GM19463 (cell line): ENCODE measurements around the gene MAGI2.
A peak's percentile ranks its signal among the peaks of the same experiment; 100 is the strongest.

Experiments
- ATAC-seq: cut with Tn5 transposase; IDR thresholded peaks from one replicate; pipeline ENCODE4 v1.9.1; 2021; ENCODE audit warnings: mild to moderate bottlenecking, moderate library complexity; ENCODE audit not compliant: unreplicated experiment

The MAGI2 gene

DNA sequence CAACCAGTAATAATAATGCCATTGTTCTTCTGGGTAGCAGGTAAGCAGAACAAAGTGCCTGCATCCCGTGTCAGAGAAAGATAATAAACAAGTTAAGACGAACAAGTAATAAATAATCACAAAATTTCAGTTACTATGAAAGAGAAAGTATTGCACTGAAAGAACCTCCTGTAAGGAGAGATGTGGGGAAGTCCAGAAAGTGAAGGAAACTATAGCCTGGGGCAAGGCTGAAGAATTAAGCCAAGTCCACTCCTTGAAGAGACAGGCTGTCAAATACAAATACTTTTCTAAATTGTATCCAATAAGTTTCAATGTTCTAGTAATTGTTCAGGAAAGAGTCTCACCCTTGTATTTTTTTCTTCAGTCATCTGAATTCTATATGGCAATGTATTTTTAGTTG is 611.4 kb downstream of the MAGI2 start:
- no peak for ATAC-seq

DNA sequence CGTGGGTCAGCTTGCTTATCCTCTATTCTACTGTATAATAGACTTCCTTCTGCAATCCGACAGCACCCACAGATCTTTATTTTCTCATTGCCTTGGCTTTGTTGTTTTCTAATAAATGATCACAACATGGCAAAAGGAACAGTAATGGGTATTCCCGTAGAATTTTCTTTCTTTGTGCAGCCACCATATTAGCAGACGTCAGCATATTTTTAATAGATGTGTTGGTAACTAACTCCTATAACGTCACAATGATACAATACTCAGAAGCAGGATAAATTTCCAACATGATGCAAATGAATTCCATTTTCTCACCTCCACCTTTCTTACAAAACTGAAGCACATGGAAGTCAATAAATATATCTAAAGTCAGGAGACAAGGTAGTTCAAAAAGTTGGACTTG is 617.6 kb downstream of the MAGI2 start:
- ATAC-seq: no peak

- no peak for ATAC-seq
These were observed 625.1 kb downstream of the MAGI2 start for GRCh38 chr7:78828317-78828716.

DNA sequence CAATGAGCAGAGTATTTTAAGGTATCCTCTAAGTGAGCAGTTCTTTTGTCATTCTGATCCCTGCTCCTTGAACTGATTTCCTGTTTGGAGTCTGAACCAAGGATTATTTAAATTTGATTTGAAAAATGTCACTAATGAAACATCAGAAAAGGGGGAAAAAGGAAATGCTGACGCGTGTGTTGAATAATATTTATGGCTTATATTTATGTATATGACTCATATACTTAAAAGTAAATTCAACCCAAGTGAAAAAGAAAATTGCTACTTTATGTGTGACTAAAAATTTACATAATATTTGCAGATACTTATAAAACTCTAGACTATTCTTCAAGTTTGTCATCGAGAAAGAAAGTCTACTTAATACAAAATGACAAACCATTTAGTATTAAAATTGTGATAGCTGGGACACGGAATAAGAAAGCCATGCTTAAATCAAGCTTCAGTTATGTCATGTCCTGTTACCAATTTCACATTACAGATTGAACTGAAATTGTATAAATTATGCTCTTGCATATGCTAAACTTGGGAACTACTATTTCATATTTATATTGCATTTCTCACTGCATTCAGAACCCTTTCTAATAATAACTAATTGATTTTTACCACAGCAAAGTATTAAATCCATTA is 649.9 kb downstream of the MAGI2 start:
- ATAC-seq: no peak

GRCh38 chr7:78794101-78794500 is 659.4 kb downstream of the MAGI2 start:
- ATAC-seq: no peak

- ATAC-seq: no peak
These were observed 660.8 kb downstream of the MAGI2 start for GRCh38 chr7:78792624-78793023.

DNA sequence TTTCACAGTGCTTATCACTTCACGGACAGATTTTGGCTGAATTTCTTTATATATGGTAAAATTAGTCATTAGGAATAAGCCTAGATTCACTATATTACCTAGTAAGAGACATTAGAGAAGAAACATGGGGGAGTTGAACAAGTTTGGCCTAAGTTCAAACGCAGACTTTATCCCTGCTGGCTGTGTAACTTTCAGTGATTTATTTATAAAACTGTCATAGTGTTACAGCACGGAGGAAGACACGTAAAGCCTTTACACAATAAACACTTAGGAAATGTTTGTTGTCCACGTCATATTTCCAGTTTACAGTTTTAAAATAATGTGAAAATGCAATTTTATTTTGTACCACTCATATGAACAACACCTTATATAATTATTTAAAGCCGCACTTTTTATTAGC is 661.5 kb downstream of the MAGI2 start:
- no peak for ATAC-seq

DNA sequence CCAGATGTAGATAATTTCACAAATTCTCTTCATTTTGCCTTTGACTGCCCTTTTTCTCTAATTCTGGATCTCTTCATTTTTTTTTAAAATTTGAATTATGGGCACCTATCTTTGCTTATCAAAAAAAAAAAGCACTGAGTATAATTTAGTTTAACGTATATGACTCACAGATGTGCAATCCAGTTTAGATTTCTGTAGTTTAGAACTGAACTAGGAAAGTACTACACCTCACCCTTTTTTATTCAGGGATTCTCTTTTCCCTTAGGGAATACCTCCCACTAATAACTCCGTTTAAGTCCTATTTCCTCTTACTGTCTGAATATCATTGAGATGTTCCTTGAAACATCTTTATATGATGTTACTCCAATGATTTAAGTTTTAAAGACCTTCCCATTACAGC is 665.0 kb downstream of the MAGI2 start:
- ATAC-seq: no peak

- ATAC-seq: no peak
These were observed 665.6 kb downstream of the MAGI2 start for GRCh38 chr7:78787854-78788253.

DNA sequence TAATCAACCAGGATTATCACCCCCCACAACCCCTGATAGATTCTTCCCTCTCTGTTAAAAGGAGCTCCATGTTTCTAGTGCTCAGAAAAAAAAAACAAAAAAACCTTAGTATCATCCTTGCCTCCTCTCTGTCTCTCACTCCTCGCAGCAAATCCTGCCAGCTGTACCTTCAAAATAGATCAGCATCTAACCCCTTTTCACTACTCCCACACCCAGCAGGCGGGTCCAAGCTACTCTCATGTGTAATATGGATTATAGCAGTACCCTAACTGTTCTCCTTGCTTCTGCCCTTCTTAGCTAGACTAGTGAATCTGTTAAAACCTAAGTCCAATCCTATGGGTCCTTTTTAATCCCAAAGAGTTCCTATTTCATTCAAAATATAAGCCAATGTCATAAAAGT is 667.4 kb downstream of the MAGI2 start:
- no peak for ATAC-seq

DNA sequence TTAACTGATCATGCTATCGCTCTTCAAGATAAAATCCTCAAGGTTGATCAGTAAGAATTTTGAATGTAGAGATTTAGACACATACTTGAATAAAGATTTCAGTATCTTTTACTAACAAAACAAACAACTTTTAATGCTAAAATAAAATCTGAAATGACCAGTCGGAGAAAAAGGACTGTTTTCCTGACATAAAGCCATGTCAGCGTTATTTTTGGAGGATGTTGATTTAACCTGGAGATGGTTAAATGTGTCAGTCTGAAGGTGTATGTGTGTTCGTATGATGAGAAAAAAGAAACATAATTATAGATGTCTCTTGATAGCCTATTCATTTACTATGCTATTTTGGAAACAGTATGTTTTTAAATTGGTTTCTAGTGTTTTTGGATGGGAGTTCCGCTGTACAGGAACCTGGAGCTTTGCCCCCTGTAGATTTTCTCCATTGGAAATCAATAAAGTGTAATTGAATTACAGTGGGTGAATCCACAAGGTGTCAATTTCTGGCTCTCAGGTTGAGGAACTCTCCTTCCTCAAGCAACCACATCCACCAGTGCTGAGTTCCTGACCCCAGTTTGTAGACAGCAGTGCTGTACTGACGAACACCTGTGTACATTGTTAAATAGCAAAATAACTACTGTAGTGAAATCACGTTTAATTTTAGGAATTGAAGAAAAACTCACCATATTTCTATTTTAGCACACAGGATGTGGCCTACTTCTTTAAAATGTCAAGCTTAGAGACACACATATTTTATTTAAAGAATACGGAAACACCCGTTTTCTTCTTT is 670.1 kb downstream of the MAGI2 start:
- ATAC-seq: no peak

DNA sequence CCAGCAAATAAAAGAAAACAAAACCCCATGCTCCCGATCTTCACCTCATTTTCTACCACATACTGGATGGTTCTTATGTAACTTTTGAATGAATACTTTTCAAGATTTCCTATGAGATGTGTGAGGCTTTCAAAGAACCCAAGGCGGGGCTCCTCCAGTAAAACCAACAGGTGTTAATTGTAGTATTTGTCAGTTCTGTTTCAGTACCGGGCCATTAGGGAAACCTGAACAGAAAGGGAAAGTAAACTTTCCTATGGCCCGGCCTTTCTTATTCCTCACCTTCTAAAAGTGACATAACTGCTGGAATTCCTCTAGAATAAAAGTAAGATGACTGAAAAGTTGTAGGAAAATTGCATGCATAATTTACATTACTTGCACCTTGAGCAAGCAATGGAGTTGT is 672.9 kb downstream of the MAGI2 start:
- ATAC-seq: no peak

GRCh38 chr7:78779788-78780187 is 673.7 kb downstream of the MAGI2 start:
- ATAC-seq: no peak

DNA sequence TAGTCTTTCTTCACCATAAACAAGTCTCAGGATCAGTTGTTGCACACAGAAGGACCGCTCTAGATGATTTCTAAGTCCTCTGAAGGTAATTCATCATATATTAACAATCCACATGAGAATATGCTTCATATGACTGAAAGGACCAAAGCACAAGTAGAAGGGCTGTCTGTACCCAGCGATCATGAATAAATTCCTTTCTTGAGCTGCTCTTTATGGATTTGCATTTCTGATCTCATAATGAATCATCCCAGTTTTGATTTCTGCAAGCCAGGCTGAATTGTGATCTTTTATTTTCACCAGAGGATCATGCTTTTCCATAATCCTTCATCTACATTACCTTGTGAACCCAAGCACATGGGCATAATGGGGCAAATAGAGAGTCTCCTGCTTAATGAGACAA is 675.6 kb downstream of the MAGI2 start:
- ATAC-seq: no peak

- no peak for ATAC-seq
These were observed 682.8 kb downstream of the MAGI2 start for GRCh38 chr7:78770422-78771410.

- peak; percentile 93 for ATAC-seq
These were observed 683.9 kb downstream of the MAGI2 start for GRCh38 chr7:78769481-78770101.

GRCh38 chr7:78768859-78769258 is 684.6 kb downstream of the MAGI2 start:
- ATAC-seq: no peak

DNA sequence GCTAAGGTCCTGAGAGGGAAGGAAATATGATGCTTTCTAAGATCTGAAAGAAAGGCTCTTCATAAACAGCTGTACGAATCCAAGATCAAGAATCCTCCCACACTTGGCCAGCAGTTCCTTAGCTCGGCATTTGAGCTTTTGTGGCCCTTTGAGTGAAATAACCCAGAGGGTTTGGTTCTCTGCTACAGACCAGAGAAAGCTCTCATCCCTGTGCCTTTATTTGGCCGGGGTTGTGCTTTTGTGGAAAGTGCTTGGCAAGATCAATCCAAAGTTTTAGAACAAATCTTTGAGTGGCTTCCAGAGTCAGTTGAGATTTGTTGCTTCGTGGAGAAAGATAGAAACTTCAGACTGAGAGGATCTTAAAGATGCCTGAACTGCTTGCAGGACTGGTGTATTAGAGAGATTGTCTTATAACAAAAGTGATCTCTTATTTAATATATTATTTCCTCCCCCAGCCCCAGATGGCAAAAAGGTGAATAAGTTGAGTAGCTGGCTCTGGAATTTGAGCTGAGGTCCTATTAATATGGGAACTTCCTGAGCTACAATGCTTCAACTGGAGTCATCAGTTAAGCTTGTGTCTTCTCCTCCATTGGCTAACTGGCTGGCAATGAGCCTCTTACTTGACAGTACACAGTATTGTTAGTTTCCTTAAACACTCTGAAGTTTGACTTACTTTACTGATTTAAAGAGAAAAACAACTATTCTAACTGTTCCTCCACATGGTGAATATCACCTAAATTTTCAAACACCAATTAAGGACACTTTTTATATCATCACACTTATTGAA is 687.3 kb downstream of the MAGI2 start:
- no peak for ATAC-seq

DNA sequence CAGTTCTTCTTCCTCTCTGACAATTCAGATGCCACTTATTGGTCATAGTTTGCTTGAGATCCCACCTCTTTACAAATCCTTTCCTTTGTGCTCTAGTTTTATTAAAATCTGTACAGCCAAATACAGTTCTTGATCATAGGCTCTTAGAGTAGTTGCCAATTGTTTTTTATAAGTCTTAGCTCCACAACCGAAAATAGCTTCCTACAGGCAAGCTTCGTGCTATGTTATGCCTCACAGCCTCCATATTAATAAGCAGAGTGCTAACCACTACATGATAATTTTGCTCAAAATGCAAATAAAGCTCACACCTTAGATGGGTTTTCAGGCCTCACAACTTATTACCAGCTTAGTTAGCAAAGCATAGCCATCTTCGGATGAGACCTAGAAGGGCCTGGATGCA is 688.9 kb downstream of the MAGI2 start:
- ATAC-seq: no peak

- ATAC-seq: no peak
These were observed 690.8 kb downstream of the MAGI2 start for GRCh38 chr7:78762625-78763024.
